Skeletal muscle tissue (tissue), 4 donors: ENCODE data around the gene QKI. TPM values are rescaled to one million over a fixed set of nuclear protein-coding genes. Genes with fewer than 3 reads are reported as not detected.
A peak's percentile ranks its signal among the peaks of the same experiment; 100 is the strongest.
"Not testable (repeated sequence)": the region's sequence is repeated elsewhere in the genome, so short reads cannot be mapped to it uniquely, and the experiment has no call there.

ENCODE experiments used
- H3K27ac ChIP-seq: one replicate; pipeline ENCODE4 v1.7.0; 2013; ENCODE audit warnings: mild to moderate bottlenecking, low read depth, low read length, inconsistent platforms
- H3K27me3 ChIP-seq, 3 donors: one replicate each; pipeline ENCODE4 v1.7.0; 2013; ENCODE audit warnings: low read length in 3 of 3; ENCODE audit not compliant: control insufficient read depth in 3 of 3, insufficient read depth in 3 of 3
- H3K36me3 ChIP-seq, 3 donors: one replicate each; pipeline ENCODE4 v1.7.0; 2013; ENCODE audit warnings: low read length in 3 of 3; ENCODE audit not compliant: control insufficient read depth in 3 of 3, insufficient read depth in 3 of 3
- H3K4me1 ChIP-seq, 3 donors: one replicate each; pipeline ENCODE4 v1.7.0; 2013; ENCODE audit warnings: low read length in 3 of 3, mild to moderate bottlenecking in 3 of 3; ENCODE audit not compliant: control insufficient read depth in 3 of 3, insufficient read depth in 3 of 3
- H3K4me3 ChIP-seq, 3 donors: one replicate each; pipeline ENCODE4 v1.7.0; 2013; ENCODE audit warnings: low read length in 3 of 3
- H3K9ac ChIP-seq, 3 donors: one replicate each; pipeline ENCODE4 v1.7.0; 2013; ENCODE audit warnings: low read length in 3 of 3, mild to moderate bottlenecking in 3 of 3, moderate library complexity in 2 of 3, low read depth in 1 of 3
- H3K9me3 ChIP-seq, 3 donors: one replicate each; pipeline ENCODE4 v1.7.0; 2013; ENCODE audit warnings: low read length in 3 of 3; ENCODE audit not compliant: control insufficient read depth in 3 of 3
- total RNA-seq: library from RNA; depleted of rRNA; stranded (reverse); fragments of >200 nt; gene quantifications from one replicate; pipeline ENCODE4 v1.2.3, GENCODE V29; 2014
- donor health status: Osteomylitis.

QKI gene
- total RNA-seq, 1 donor from 2014 or later: 274 TPM

GRCh38 chr6:163585932-163586437 is 171.5 kb downstream of the QKI start:
- Histone ChIP-seq H3K9ac (peak overlapping the region in 2 of 3 donors; percentile 17 to 34), H3K27ac (peak overlapping the region; percentile 66), H3K27me3 (no peaks in the 10 kb centered on the region), H3K4me3 (peak overlapping the region in 2 of 3 donors; percentile 6 to 49), H3K4me1 (peaks cover 20 to 41% (median 33%) of the 10 kb centered on the region in 3 donors), H3K36me3 (no peaks in the 10 kb centered on the region), H3K9me3 (peaks cover 0 to 3% (median 0%) of the 10 kb centered on the region in 3 donors)

GRCh38 chr6:163586888-163587287 is 172.4 kb downstream of the QKI start:
- Histone ChIP-seq H3K4me1 (peaks cover 20 to 36% (median 33%) of the 10 kb centered on the region in 3 donors), H3K4me3 (no peak overlapping the region), H3K9me3 (peaks cover 0 to 5% (median 3%) of the 10 kb centered on the region in 3 donors), H3K9ac (no peak overlapping the region), H3K27me3 (no peaks in the 10 kb centered on the region), H3K36me3 (no peaks in the 10 kb centered on the region), H3K27ac (no peak overlapping the region)

GRCh38 chr6:163588220-163588919 is 173.9 kb downstream of the QKI start:
- H3K4me3 ChIP-seq: no peak overlapping the region
- no peak overlapping the region for H3K9ac ChIP-seq
- H3K36me3 ChIP-seq: no peaks in the 10 kb centered on the region
- no peak overlapping the region for H3K27ac ChIP-seq
- no peaks in the 10 kb centered on the region for H3K27me3 ChIP-seq
- H3K4me1 ChIP-seq: peaks cover 20 to 30% (median 23%) of the 10 kb centered on the region in 3 donors
- H3K9me3 ChIP-seq: peaks cover 3 to 7% (median 5%) of the 10 kb centered on the region in 3 donors

- Histone ChIP-seq H3K27ac (no peak overlapping the region), H3K27me3 (no peaks in the 10 kb centered on the region), H3K9ac (no peak overlapping the region), H3K9me3 (peaks cover 3 to 7% (median 5%) of the 10 kb centered on the region in 3 donors), H3K36me3 (no peaks in the 10 kb centered on the region), H3K4me3 (no peak overlapping the region), H3K4me1 (peaks cover 20 to 27% (median 23%) of the 10 kb centered on the region in 3 donors)
These were observed 174.9 kb downstream of the QKI start for GRCh38 chr6:163589387-163589786.

GRCh38 chr6:163590132-163590531 is 175.6 kb downstream of the QKI start:
- peaks cover 20 to 27% (median 23%) of the 10 kb centered on the region in 3 donors for H3K4me1 ChIP-seq
- H3K9ac ChIP-seq, H3K36me3 ChIP-seq, H3K4me3 ChIP-seq, H3K9me3 ChIP-seq, H3K27ac ChIP-seq, H3K27me3 ChIP-seq: not testable (repeated sequence)

GRCh38 chr6:163592872-163593271 is 178.4 kb downstream of the QKI start:
- H3K36me3 ChIP-seq: no peaks in the 10 kb centered on the region
- peaks cover 3 to 7% (median 5%) of the 10 kb centered on the region in 3 donors for H3K9me3 ChIP-seq
- no peak overlapping the region for H3K4me3 ChIP-seq
- no peaks in the 10 kb centered on the region for H3K27me3 ChIP-seq
- H3K27ac ChIP-seq: no peak overlapping the region
- peaks cover 3 to 6% (median 5%) of the 10 kb centered on the region in 3 donors for H3K4me1 ChIP-seq
- no peak overlapping the region for H3K9ac ChIP-seq

GRCh38 chr6:163596174-163596573 is 181.7 kb downstream of the QKI start:
- no peak overlapping the region for H3K9ac ChIP-seq
- H3K27me3 ChIP-seq: no peaks in the 10 kb centered on the region
- H3K9me3 ChIP-seq: peaks cover 2 to 7% (median 2%) of the 10 kb centered on the region in 3 donors
- no peaks in the 10 kb centered on the region for H3K36me3 ChIP-seq
- H3K27ac ChIP-seq: no peak overlapping the region
- peaks cover 0 to 3% (median 0%) of the 10 kb centered on the region in 3 donors for H3K4me1 ChIP-seq
- no peak overlapping the region for H3K4me3 ChIP-seq

- H3K27ac ChIP-seq: no peak overlapping the region
- peaks cover 0 to 3% (median 0%) of the 10 kb centered on the region in 3 donors for H3K4me1 ChIP-seq
- no peaks in the 10 kb centered on the region for H3K27me3 ChIP-seq
- no peaks in the 10 kb centered on the region for H3K9me3 ChIP-seq
- H3K36me3 ChIP-seq: no peaks in the 10 kb centered on the region
- no peak overlapping the region for H3K9ac ChIP-seq
- H3K4me3 ChIP-seq: no peak overlapping the region
These were observed 184.6 kb downstream of the QKI start for GRCh38 chr6:163599136-163599535.

- H3K36me3 ChIP-seq: no peaks in the 10 kb centered on the region
- no peak overlapping the region for H3K27ac ChIP-seq
- no peaks in the 10 kb centered on the region for H3K9me3 ChIP-seq
- H3K9ac ChIP-seq: no peak overlapping the region
- H3K27me3 ChIP-seq: no peaks in the 10 kb centered on the region
- peaks cover 0 to 3% (median 0%) of the 10 kb centered on the region in 3 donors for H3K4me1 ChIP-seq
- H3K4me3 ChIP-seq: no peak overlapping the region
These were observed 185.2 kb downstream of the QKI start for GRCh38 chr6:163599684-163600083.

GRCh38 chr6:163600331-163600730 is 185.8 kb downstream of the QKI start:
- Histone ChIP-seq H3K9me3 (no peaks in the 10 kb centered on the region), H3K27me3 (no peaks in the 10 kb centered on the region), H3K27ac (no peak overlapping the region), H3K4me1 (peaks cover 0 to 3% (median 0%) of the 10 kb centered on the region in 3 donors), H3K9ac (no peak overlapping the region), H3K36me3 (no peaks in the 10 kb centered on the region), H3K4me3 (no peak overlapping the region)
